ENCODE measurements around the gene SLC41A1.

SLC41A1 gene

GRCh38 chr1:205775015-205775716 is 37.8 kb downstream of the SLC41A1 start, which contains the start of gene RAB29:
RAB29 (minus strand) TSS chr1:205775482; CDS start chr1:205774956, 526 bp downstream.
- TF ChIP-seq EZH2phosphoT487 (IDR thresholded peaks at IDR 0.05; ENCODE audit: low read depth): no peak
- no peak for TF ChIP-seq CTCF (IDR thresholded peaks at IDR 0.05; ENCODE audit: low read depth, low read length)
- Histone ChIP-seq H3K36me3 (replicated peaks; ENCODE audit: low read depth, low read length) (peaks cover 62% of the 10 kb centered on the region), H3K27me3 (ENCODE audit: low read depth, low read length) (no peaks in the 10 kb centered on the region), H3K9me3 (ENCODE audit: insufficient read depth, low read length) (no peaks in the 10 kb centered on the region), H3K4me2 (ENCODE audit: low read length) (peak within 1 kb of the TSS; percentile 81), H3K4me3 (ENCODE audit: low read length) (peak within 1 kb of the TSS; percentile 76), H4K20me1 (ENCODE audit: insufficient read depth, low read length) (no peaks in the 10 kb centered on the region), H3K27ac (ENCODE audit: low read length) (peak within 1 kb of the TSS; percentile 92), H3K79me2 (ENCODE audit: low read length) (peaks cover 91% of the 10 kb centered on the region), H2AFZ (ENCODE audit: low read depth, low read length) (no peak within 1 kb of the TSS), H3K4me1 (ENCODE audit: low read length) (peaks cover 45% of the 10 kb centered on the region), H3K9ac (ENCODE audit: low read length) (peak within 1 kb of the TSS; percentile 94)

GRCh38 chr1:205774198-205775014 is 38.6 kb downstream of the SLC41A1 start:
- H4K20me1 ChIP-seq (ENCODE audit: insufficient read depth, low read length): no peaks in the 10 kb centered on the region
- H3K9me3 ChIP-seq (ENCODE audit: insufficient read depth, low read length): no peaks in the 10 kb centered on the region
- peaks cover 94% of the 10 kb centered on the region for H3K79me2 ChIP-seq (ENCODE audit: low read length)
- H2AFZ ChIP-seq (ENCODE audit: low read depth, low read length): no peak overlapping the region
- H3K4me3 ChIP-seq (ENCODE audit: low read length): peak overlapping the region; percentile 76
- H3K9ac ChIP-seq (ENCODE audit: low read length): peak overlapping the region; percentile 94
- H3K4me2 ChIP-seq (ENCODE audit: low read length): peak overlapping the region; percentile 81
- peaks cover 67% of the 10 kb centered on the region for H3K36me3 ChIP-seq (replicated peaks; ENCODE audit: low read depth, low read length)
- H3K4me1 ChIP-seq (ENCODE audit: low read length): peaks cover 48% of the 10 kb centered on the region
- peak overlapping the region; percentile 92 for H3K27ac ChIP-seq (ENCODE audit: low read length)
- TF ChIP-seq CTCF (IDR thresholded peaks at IDR 0.05; ENCODE audit: low read depth, low read length): no peak
- no peak for TF ChIP-seq EZH2phosphoT487 (IDR thresholded peaks at IDR 0.05; ENCODE audit: low read depth)
- no peaks in the 10 kb centered on the region for H3K27me3 ChIP-seq (ENCODE audit: low read depth, low read length)

- H3K27ac ChIP-seq (ENCODE audit: low read length): peak overlapping the region; percentile 92
Measured at GRCh38 chr1:205772607-205773032, 40.4 kb downstream of the SLC41A1 start.

More at GRCh38 chr1:205772607-205773032, 40.4 kb downstream of the SLC41A1 start:
- peaks cover 76% of the 10 kb centered on the region for H3K36me3 ChIP-seq (replicated peaks; ENCODE audit: low read depth, low read length)
- peak overlapping the region; percentile 94 for H3K9ac ChIP-seq (ENCODE audit: low read length)
- peaks cover 57% of the 10 kb centered on the region for H3K4me1 ChIP-seq (ENCODE audit: low read length)
- H3K4me3 ChIP-seq (ENCODE audit: low read length): peak overlapping the region; percentile 76
- peaks cover 94% of the 10 kb centered on the region for H3K79me2 ChIP-seq (ENCODE audit: low read length)
- TF ChIP-seq CTCF (IDR thresholded peaks at IDR 0.05; ENCODE audit: low read depth, low read length) (no peak), EZH2phosphoT487 (IDR thresholded peaks at IDR 0.05; ENCODE audit: low read depth) (peak; percentile 27; the same call in 1 of the 2 replicates)
- H2AFZ ChIP-seq (ENCODE audit: low read depth, low read length): no peak overlapping the region
- H3K9me3 ChIP-seq (ENCODE audit: insufficient read depth, low read length): no peaks in the 10 kb centered on the region
- H4K20me1 ChIP-seq (ENCODE audit: insufficient read depth, low read length): no peaks in the 10 kb centered on the region
- peak overlapping the region; percentile 81 for H3K4me2 ChIP-seq (ENCODE audit: low read length)
- no peaks in the 10 kb centered on the region for H3K27me3 ChIP-seq (ENCODE audit: low read depth, low read length)
